SH-SY5Y (cell line): Measurements from ENCODE around the gene DPF1.

Experiments used
- GATA2 ChIP-seq: IDR thresholded peaks from 2 replicates; pipeline ENCODE4 v1.6.1; 2011; ENCODE audit warnings: mild to moderate bottlenecking, low read depth, low read length
- GATA3 ChIP-seq: IDR thresholded peaks from 2 replicates; pipeline ENCODE4 v1.6.1; 2011; ENCODE audit warnings: low read depth, mild to moderate bottlenecking, low read length, moderate library complexity

- TF ChIP-seq GATA3 (no peak), GATA2 (no peak)
These were observed 32.3 kb downstream of the DPF1 start for GRCh38 chr19:38191747-38192146.
